Measurements from ENCODE around the gene RUSF1.
"Not testable (repeated sequence)": the region's sequence is repeated elsewhere in the genome, so short reads cannot be mapped to it uniquely, and the experiment has no call there.

The RUSF1 gene

GRCh38 chr16:31523768-31524167 lies 15.6 kb upstream of the RUSF1 start:
- H3K4ac ChIP-seq (ENCODE audit: low read length); H2BK15ac ChIP-seq (ENCODE audit: low read length); H3K36me3 ChIP-seq (replicated peaks in 1 of 2; ENCODE audit: control insufficient read depth in 2 of 2, insufficient read depth in 2 of 2, low read length in 2 of 2); H2BK5ac ChIP-seq (ENCODE audit: low read length); H3K4me3 ChIP-seq (ENCODE audit: low read length in 2 of 2); H3K18ac ChIP-seq (ENCODE audit: low read length); H3K4me2 ChIP-seq (ENCODE audit: insufficient read depth, low read length, poor library complexity, severe bottlenecking); H2AFZ ChIP-seq (ENCODE audit: low read length); H2AK5ac ChIP-seq (ENCODE audit: low read depth, low read length); H2BK120ac ChIP-seq (ENCODE audit: low read depth, low read length); H3K79me1 ChIP-seq (ENCODE audit: low read depth, low read length); H4K8ac ChIP-seq (ENCODE audit: low read depth, low read length); DNase-seq (ENCODE audit: low spot score); H2BK12ac ChIP-seq (ENCODE audit: low read length); H3K23ac ChIP-seq (ENCODE audit: low read depth, low read length, poor library complexity); H4K91ac ChIP-seq (ENCODE audit: low read depth, low read length, poor library complexity); H3K4me1 ChIP-seq (ENCODE audit: control insufficient read depth in 2 of 2, insufficient read depth in 1 of 2, low read depth in 1 of 2, low read length in 2 of 2); H3K27ac ChIP-seq (replicated peaks; ENCODE audit: low read length); H3K14ac ChIP-seq (ENCODE audit: low read length); H3K9me3 ChIP-seq (replicated peaks in 1 of 2; ENCODE audit: control insufficient read depth in 2 of 2, insufficient read depth in 1 of 2, low read depth in 1 of 2, low read length in 2 of 2); H3K9ac ChIP-seq (ENCODE audit: low read depth, low read length, poor library complexity): not testable (repeated sequence)
- no CpG with 5 or more reads among the region's 6 CpGs for WGBS, 2 donors (ENCODE audit: extremely low coverage in 2 of 2, insufficient read length in 2 of 2, insufficient replicate concordance in 1 of 2)
- peaks cover 0 to 14% (median 12%) of the 10 kb centered on the region in 3 experiments for H3K27me3 ChIP-seq (ENCODE audit: control insufficient read depth in 3 of 3, insufficient read depth in 3 of 3, low read depth in 1 of 3, low read length in 3 of 3)

- DNase-seq (ENCODE audit: low spot score) = no peak
- WGBS, 2 donors (ENCODE audit: extremely low coverage in 2 of 2, insufficient read length in 2 of 2, insufficient replicate concordance in 1 of 2) = no CpG with 5 or more reads among the region's 6 CpGs
- H3K18ac ChIP-seq (ENCODE audit: low read length) = no peak overlapping the region
Measured at GRCh38 chr16:31522071-31522470, 13.9 kb upstream of the RUSF1 start.

GRCh38 chr16:31521368-31521767 lies 13.2 kb upstream of the RUSF1 start:
- no peak for DNase-seq (ENCODE audit: low spot score)
- H4K8ac ChIP-seq (ENCODE audit: low read depth, low read length) = no peak overlapping the region

More at GRCh38 chr16:31522071-31522470, 13.9 kb upstream of the RUSF1 start:
- no peak overlapping the region for H3K23ac ChIP-seq (ENCODE audit: low read depth, low read length, poor library complexity)
- no peak overlapping the region for H3K9ac ChIP-seq (ENCODE audit: low read depth, low read length, poor library complexity)
- no peak overlapping the region for H3K4me2 ChIP-seq (ENCODE audit: insufficient read depth, low read length, poor library complexity, severe bottlenecking)
- H2BK5ac ChIP-seq (ENCODE audit: low read length) = no peak overlapping the region
- H2BK120ac ChIP-seq (ENCODE audit: low read depth, low read length) = no peak overlapping the region
- no peak overlapping the region for H3K27ac ChIP-seq (replicated peaks; ENCODE audit: low read length)
- no peaks in the 10 kb centered on the region for H3K9me3 ChIP-seq (replicated peaks in 1 of 2; ENCODE audit: control insufficient read depth in 2 of 2, insufficient read depth in 1 of 2, low read depth in 1 of 2, low read length in 2 of 2)
- no peak overlapping the region for H2AFZ ChIP-seq (ENCODE audit: low read length)
- no peak overlapping the region for H3K14ac ChIP-seq (ENCODE audit: low read length)
- no peaks in the 10 kb centered on the region for H3K36me3 ChIP-seq (replicated peaks in 1 of 2; ENCODE audit: control insufficient read depth in 2 of 2, insufficient read depth in 2 of 2, low read length in 2 of 2)
- no peak overlapping the region for H2BK12ac ChIP-seq (ENCODE audit: low read length)
- H2BK15ac ChIP-seq (ENCODE audit: low read length) = no peak overlapping the region
- H4K8ac ChIP-seq (ENCODE audit: low read depth, low read length) = no peak overlapping the region
- H2AK5ac ChIP-seq (ENCODE audit: low read depth, low read length) = no peak overlapping the region
- H3K79me1 ChIP-seq (ENCODE audit: low read depth, low read length) = no peaks in the 10 kb centered on the region
- no peaks in the 10 kb centered on the region for H3K27me3 ChIP-seq (ENCODE audit: control insufficient read depth in 3 of 3, insufficient read depth in 3 of 3, low read depth in 1 of 3, low read length in 3 of 3)
- H4K91ac ChIP-seq (ENCODE audit: low read depth, low read length, poor library complexity) = no peak overlapping the region
- no peak overlapping the region for H3K4ac ChIP-seq (ENCODE audit: low read length)
- H3K4me3 ChIP-seq (ENCODE audit: low read length in 2 of 2) = no peak overlapping the region
- H3K4me1 ChIP-seq (ENCODE audit: control insufficient read depth in 2 of 2, insufficient read depth in 1 of 2, low read depth in 1 of 2, low read length in 2 of 2) = peaks cover 0 to 8% of the 10 kb centered on the region in 2 donors

GRCh38 chr16:31519759-31520431 lies 11.7 kb upstream of the RUSF1 start:
- Histone ChIP-seq H2BK15ac (ENCODE audit: low read length) (no peak overlapping the region), H2BK12ac (ENCODE audit: low read length) (no peak overlapping the region), H3K23ac (ENCODE audit: low read depth, low read length, poor library complexity) (no peak overlapping the region), H3K9ac (ENCODE audit: low read depth, low read length, poor library complexity) (no peak overlapping the region), H3K79me1 (ENCODE audit: low read depth, low read length) (no peaks in the 10 kb centered on the region), H4K91ac (ENCODE audit: low read depth, low read length, poor library complexity) (no peak overlapping the region), H4K8ac (ENCODE audit: low read depth, low read length) (no peak overlapping the region), H3K27ac (replicated peaks; ENCODE audit: low read length) (no peak overlapping the region), H2AFZ (ENCODE audit: low read length) (peak overlapping the region; percentile 10), H3K14ac (ENCODE audit: low read length) (no peak overlapping the region), H3K4me2 (ENCODE audit: insufficient read depth, low read length, poor library complexity, severe bottlenecking) (no peak overlapping the region), H3K4ac (ENCODE audit: low read length) (no peak overlapping the region), H2BK120ac (ENCODE audit: low read depth, low read length) (no peak overlapping the region), H3K36me3 (replicated peaks in 1 of 2; ENCODE audit: control insufficient read depth in 2 of 2, insufficient read depth in 2 of 2, low read length in 2 of 2) (no peaks in the 10 kb centered on the region), H3K4me3 (ENCODE audit: low read length in 2 of 2) (no peak overlapping the region), H2AK5ac (ENCODE audit: low read depth, low read length) (no peak overlapping the region), H3K4me1 (ENCODE audit: control insufficient read depth in 2 of 2, insufficient read depth in 1 of 2, low read depth in 1 of 2, low read length in 2 of 2) (peaks cover 0 to 8% of the 10 kb centered on the region in 2 donors), H3K18ac (ENCODE audit: low read length) (no peak overlapping the region), H3K9me3 (replicated peaks in 1 of 2; ENCODE audit: control insufficient read depth in 2 of 2, insufficient read depth in 1 of 2, low read depth in 1 of 2, low read length in 2 of 2) (no peaks in the 10 kb centered on the region), H2BK5ac (ENCODE audit: low read length) (no peak overlapping the region), H3K27me3 (ENCODE audit: control insufficient read depth in 3 of 3, insufficient read depth in 3 of 3, low read depth in 1 of 3, low read length in 3 of 3) (no peaks in the 10 kb centered on the region)
- DNase-seq (ENCODE audit: low spot score) = no peak
- WGBS, 2 donors (ENCODE audit: extremely low coverage in 2 of 2, insufficient read length in 2 of 2, insufficient replicate concordance in 1 of 2) = no CpG with 5 or more reads among the region's 2 CpGs

More at GRCh38 chr16:31521368-31521767, 13.2 kb upstream of the RUSF1 start:
- no peak overlapping the region for H3K14ac ChIP-seq (ENCODE audit: low read length)
- H2BK15ac ChIP-seq (ENCODE audit: low read length) = no peak overlapping the region
- H3K27ac ChIP-seq (replicated peaks; ENCODE audit: low read length) = no peak overlapping the region
- H3K4ac ChIP-seq (ENCODE audit: low read length) = no peak overlapping the region
- no peak overlapping the region for H3K9ac ChIP-seq (ENCODE audit: low read depth, low read length, poor library complexity)
- peaks cover 0 to 8% of the 10 kb centered on the region in 2 donors for H3K4me1 ChIP-seq (ENCODE audit: control insufficient read depth in 2 of 2, insufficient read depth in 1 of 2, low read depth in 1 of 2, low read length in 2 of 2)
- H2BK120ac ChIP-seq (ENCODE audit: low read depth, low read length) = no peak overlapping the region
- H3K79me1 ChIP-seq (ENCODE audit: low read depth, low read length) = no peaks in the 10 kb centered on the region
- H2BK5ac ChIP-seq (ENCODE audit: low read length) = no peak overlapping the region
- no peak overlapping the region for H2BK12ac ChIP-seq (ENCODE audit: low read length)
- WGBS, 2 donors (ENCODE audit: extremely low coverage in 2 of 2, insufficient read length in 2 of 2, insufficient replicate concordance in 1 of 2) = no CpG with 5 or more reads among the region's 3 CpGs
- no peaks in the 10 kb centered on the region for H3K27me3 ChIP-seq (ENCODE audit: control insufficient read depth in 3 of 3, insufficient read depth in 3 of 3, low read depth in 1 of 3, low read length in 3 of 3)
- no peaks in the 10 kb centered on the region for H3K36me3 ChIP-seq (replicated peaks in 1 of 2; ENCODE audit: control insufficient read depth in 2 of 2, insufficient read depth in 2 of 2, low read length in 2 of 2)
- no peak overlapping the region for H3K4me3 ChIP-seq (ENCODE audit: low read length in 2 of 2)
- H3K4me2 ChIP-seq (ENCODE audit: insufficient read depth, low read length, poor library complexity, severe bottlenecking) = no peak overlapping the region
- H4K91ac ChIP-seq (ENCODE audit: low read depth, low read length, poor library complexity) = no peak overlapping the region
- H2AK5ac ChIP-seq (ENCODE audit: low read depth, low read length) = no peak overlapping the region
- no peak overlapping the region for H3K23ac ChIP-seq (ENCODE audit: low read depth, low read length, poor library complexity)
- H3K18ac ChIP-seq (ENCODE audit: low read length) = no peak overlapping the region
- no peak overlapping the region for H2AFZ ChIP-seq (ENCODE audit: low read length)
- no peaks in the 10 kb centered on the region for H3K9me3 ChIP-seq (replicated peaks in 1 of 2; ENCODE audit: control insufficient read depth in 2 of 2, insufficient read depth in 1 of 2, low read depth in 1 of 2, low read length in 2 of 2)

All from neuronal stem cell (in vitro differentiated cells).